Keratinocyte (primary cell): ENCODE measurements around the gene TXNDC9. TPM values are rescaled to one million over a fixed set of nuclear protein-coding genes. Genes with fewer than 3 reads are reported as not detected.
"Not testable (repeated sequence)": the region's sequence is repeated elsewhere in the genome, so short reads cannot be mapped to it uniquely, and the experiment has no call there.

ENCODE experiments used
- DNase-seq: peaks from one replicate; pipeline ENCODE4 v3.0.0-alpha.2; 2011; ENCODE audit warnings: low read depth, missing footprints, low spot score
- FAIRE-seq: peaks from 2 replicates; lab custom pipeline; 2011; peaks lifted over from hg19 to GRCh38; lab: Jason Lieb, UNC
- H2AFZ ChIP-seq: 2 replicates; pipeline ENCODE4 v1.6.0; 2012; ENCODE audit warnings: low read length, control low read depth, inconsistent platforms; ENCODE audit not compliant: control insufficient read depth
- H3K27ac ChIP-seq: 2 replicates; pipeline ENCODE4 v1.5.1; 2011; ENCODE audit warnings: low read length; ENCODE audit not compliant: control insufficient read depth, insufficient read depth
- H3K27me3 ChIP-seq: 3 replicates; pipeline ENCODE4 v1.6.0; 2011; ENCODE audit warnings: low read length; ENCODE audit not compliant: control insufficient read depth, insufficient read depth; ENCODE audit errors: extremely low read depth
- H3K36me3 ChIP-seq, 2 experiments: 2 replicates in 1 of 2; 3 replicates in 1 of 2; pipeline ENCODE4 v1.5.1; 2011; ENCODE audit warnings: low read length in 2 of 2, mild to moderate bottlenecking in 1 of 2; ENCODE audit not compliant: control insufficient read depth in 2 of 2, insufficient read depth in 2 of 2; ENCODE audit errors: extremely low read depth in 1 of 2
- H3K4me1 ChIP-seq: 3 replicates; pipeline ENCODE4 v1.5.1; 2011; ENCODE audit warnings: low read length; ENCODE audit not compliant: control insufficient read depth, insufficient read depth; ENCODE audit errors: extremely low read depth
- H3K4me2 ChIP-seq: 3 replicates; pipeline ENCODE4 v1.6.0; 2011; ENCODE audit warnings: low read depth, low read length; ENCODE audit not compliant: control insufficient read depth, insufficient read depth; ENCODE audit errors: extremely low read depth
- H3K4me3 ChIP-seq, 3 experiments: fragments of 200-600 bp in 1 of 3; sonication (generic) in 1 of 3; 2 replicates in 2 of 3; 3 replicates in 1 of 3; pipeline ENCODE4 v1.5.1; 2011 to 2016; ENCODE audit warnings: low read length in 3 of 3, mild to moderate bottlenecking in 3 of 3, control low read depth in 2 of 3, inconsistent platforms in 1 of 3, low read depth in 1 of 3, mixed read lengths in 1 of 3, mixed run types in 1 of 3, moderate library complexity in 1 of 3; ENCODE audit not compliant: control insufficient read depth in 2 of 3, insufficient read depth in 2 of 3; ENCODE audit errors: extremely low read depth in 1 of 3
- H3K79me2 ChIP-seq: 2 replicates; pipeline ENCODE4 v1.6.0; 2012; ENCODE audit warnings: low read length; ENCODE audit not compliant: control insufficient read depth, insufficient read depth
- H3K9ac ChIP-seq: 3 replicates; pipeline ENCODE4 v1.6.0; 2011; ENCODE audit warnings: low read length; ENCODE audit not compliant: control insufficient read depth, insufficient read depth; ENCODE audit errors: extremely low read depth
- H3K9me1 ChIP-seq: 3 replicates; pipeline ENCODE4 v1.6.0; 2011; ENCODE audit warnings: low read length; ENCODE audit not compliant: control insufficient read depth, insufficient read depth; ENCODE audit errors: extremely low read depth
- H3K9me3 ChIP-seq: 2 replicates; pipeline ENCODE4 v1.5.1; 2012; ENCODE audit warnings: low read depth, low read length; ENCODE audit not compliant: control insufficient read depth
- H4K20me1 ChIP-seq: 3 replicates; pipeline ENCODE4 v1.6.0; 2011; ENCODE audit warnings: low read length; ENCODE audit not compliant: control insufficient read depth, insufficient read depth; ENCODE audit errors: extremely low read depth
- CTCF ChIP-seq, 3 experiments: IDR thresholded peaks in 1 of 3; conservative IDR thresholded peaks in 1 of 3; optimal IDR thresholded peaks in 1 of 3; 2 replicates in 2 of 3; 3 replicates in 1 of 3; pipeline versions ENCODE3 to v1.5.1; 2011; ENCODE audit warnings: low read length in 3 of 3, mild to moderate bottlenecking in 3 of 3, moderate library complexity in 2 of 3, control low read depth in 1 of 3, inconsistent platforms in 1 of 3; ENCODE audit not compliant: insufficient read depth in 2 of 3; ENCODE audit errors: extremely low read depth in 1 of 3
- EZH2 ChIP-seq: IDR thresholded peaks from one replicate; pipeline ENCODE4 v1.6.1; 2012; ENCODE audit warnings: inconsistent platforms, mild to moderate bottlenecking, low read length, moderate library complexity
- dilution Hi-C: fragments of 300-500 bp; cut with MboI; formaldehyde crosslinking; loops from one replicate; pipeline ENCODE4 v1.7.0; 2020; ENCODE audit warnings: low sequenced_read_pairs; ENCODE audit not compliant: extremely low pct_ligation_motif_present
- polyA plus RNA-seq, 5 experiments: library from polyadenylated mRNA; depleted of rRNA in 3 of 5; stranded (reverse) in 3 of 5; stranded (forward) in 1 of 5; unstranded in 1 of 5; fragments of >200 nt; gene quantifications; 1 replicate in 1 of 5; 2 replicates in 3 of 5; 3 replicates in 1 of 5; pipeline versions ENCODE4 v1.2.1 to v1.2.3, GENCODE V29; 2011 to 2012; ENCODE audit warnings: missing spikeins in 2 of 5, low read depth in 1 of 5, low replicate concordance in 1 of 5

TXNDC9 gene
- polyA plus RNA-seq, 1 donor (not counting 4 experiments of a cell fraction or from before 2014, with no cell fraction given), result 73.3 TPM

GRCh38 chr2:99346218-99346617 is 10.1 kb upstream of the TXNDC9 start:
- Histone ChIP-seq H3K4me3 (no peak overlapping the region), H4K20me1 (peaks cover 9% of the 10 kb centered on the region), H3K9me1 (no peaks in the 10 kb centered on the region), H3K9me3 (no peaks in the 10 kb centered on the region), H3K9ac (no peak overlapping the region), H3K4me1 (no peaks in the 10 kb centered on the region), H3K79me2 (peaks cover 99% of the 10 kb centered on the region), H3K27ac (no peak overlapping the region), H3K27me3 (no peaks in the 10 kb centered on the region), H3K4me2 (no peak overlapping the region), H3K36me3 (no peaks in the 10 kb centered on the region), H2AFZ (no peak overlapping the region)
- TF ChIP-seq CTCF (optimal IDR thresholded peaks at IDR 0.05 in 1 of 3, IDR thresholded peaks at IDR 0.05 in 1 of 3, conservative IDR thresholded peaks at IDR 0.05 in 1 of 3; ENCODE audit: extremely low read depth in 1 of 3, insufficient read depth in 2 of 3, low read length in 3 of 3) (no peak), EZH2 (no peak)
- FAIRE-seq (no peak), DNase-seq (no peak)
- dilution Hi-C loops, result no loop called here

GRCh38 chr2:99345446-99345845 is 9.3 kb upstream of the TXNDC9 start:
- H3K36me3 ChIP-seq, H2AFZ ChIP-seq, H3K4me1 ChIP-seq, H3K9me1 ChIP-seq, H3K9me3 ChIP-seq, H3K27ac ChIP-seq, H3K27me3 ChIP-seq, FAIRE-seq, H3K9ac ChIP-seq, DNase-seq, H3K4me3 ChIP-seq, H3K4me2 ChIP-seq, dilution Hi-C loops: not testable (repeated sequence)
- Histone ChIP-seq H4K20me1 (peaks cover 15% of the 10 kb centered on the region), H3K79me2 (peaks cover 99% of the 10 kb centered on the region)

- H3K9me1 ChIP-seq, result no peaks in the 10 kb centered on the region
- no peaks in the 10 kb centered on the region for H3K27me3 ChIP-seq
- dilution Hi-C loops, result no loop called here
- H3K4me3 ChIP-seq, result no peak overlapping the region
- H3K79me2 ChIP-seq, result peaks cover 98% of the 10 kb centered on the region
- peaks cover 17% of the 10 kb centered on the region for H3K4me1 ChIP-seq
- peaks cover 19% of the 10 kb centered on the region for H4K20me1 ChIP-seq
- no peak overlapping the region for H3K4me2 ChIP-seq
- TF ChIP-seq CTCF (optimal IDR thresholded peaks at IDR 0.05 in 1 of 3, IDR thresholded peaks at IDR 0.05 in 1 of 3, conservative IDR thresholded peaks at IDR 0.05 in 1 of 3; ENCODE audit: extremely low read depth in 1 of 3, insufficient read depth in 2 of 3, low read length in 3 of 3) (no peak), EZH2 (no peak)
- H3K27ac ChIP-seq, result no peak overlapping the region
- H3K9me3 ChIP-seq, result no peaks in the 10 kb centered on the region
- no peak overlapping the region for H3K9ac ChIP-seq
- H2AFZ ChIP-seq, result no peak overlapping the region
- H3K36me3 ChIP-seq, result no peaks in the 10 kb centered on the region
- DNase-seq (no peak), FAIRE-seq (no peak)
Observed at GRCh38 chr2:99342536-99342935, 6.4 kb upstream of the TXNDC9 start.
